Body of pancreas (tissue), 4 donors: ENCODE data around the gene DRC7. TPM values are rescaled to one million over a fixed set of nuclear protein-coding genes. Genes with fewer than 3 reads are reported as not detected.
A peak's percentile ranks its signal among the peaks of the same experiment; 100 is the strongest.
"Not testable (repeated sequence)": the region's sequence is repeated elsewhere in the genome, so short reads cannot be mapped to it uniquely, and the experiment has no call there.

ENCODE experiments used
- ATAC-seq: fragments of 150-250 bp; one replicate; pipeline ENCODE4 v1.9.1; 2016
- DNase-seq, 4 donors: peaks; one replicate each; pipeline ENCODE4 v3.0.0-alpha.2; 2019
- H3K27ac ChIP-seq, 4 donors: fragments of 200-600 bp; sonication (generic); 1 replicate in 3 of 4; 2 replicates in 1 of 4; pipeline versions ENCODE4 v1.5.1 to v1.6.1; 2016 to 2019; ENCODE audit warnings: mild to moderate bottlenecking in 1 of 4, mixed read lengths in 1 of 4, moderate library complexity in 1 of 4
- H3K27me3 ChIP-seq, 2 donors: fragments of 200-600 bp; sonication (generic); one replicate each; pipeline ENCODE4 v1.6.0; 2016; ENCODE audit warnings: mild to moderate bottlenecking in 1 of 2
- H3K36me3 ChIP-seq, 2 donors: fragments of 200-600 bp; sonication (generic); replicated peaks in 1 of 2; 2 replicates each; pipeline ENCODE4 v1.5.1; 2016; ENCODE audit warnings: low read depth in 2 of 2; ENCODE audit not compliant: insufficient read depth in 1 of 2
- H3K4me1 ChIP-seq: fragments of 200-600 bp; sonication (generic); one replicate; pipeline ENCODE4 v1.6.0; 2016
- H3K4me3 ChIP-seq, 2 donors: fragments of 200-600 bp; sonication (generic); 1 replicate in 1 of 2; 2 replicates in 1 of 2; pipeline ENCODE4 v1.5.1; 2016 to 2019
- H3K9me3 ChIP-seq, 3 donors: fragments of 200-600 bp; sonication (generic); 1 replicate in 2 of 3; 2 replicates in 1 of 3; pipeline ENCODE4 v1.5.1; 2016
- POLR2A ChIP-seq, 3 donors: fragments of 450-650 bp; IDR thresholded peaks; one replicate each; pipeline ENCODE4 v1.6.1; 2016; ENCODE audit warnings: antibody characterized with exemption in 3 of 3, mild to moderate bottlenecking in 2 of 3
- WGBS, 2 donors: methylation state at CpG; one replicate each; pipeline ENCODE4 v1.1.5; 2017; 5-methylcytosine and 5-hydroxymethylcytosine counted together
- intact Hi-C: fragments of 100-400 bp; cut with DNase I; formaldehyde crosslinking; loops from one replicate; pipeline ENCODE4 v1.15.1; 2023
- total RNA-seq, 2 donors: library from RNA; depleted of rRNA; stranded (reverse); fragments of >200 nt; gene quantifications; one replicate each; pipeline ENCODE4 v1.1.0, GENCODE V29; 2016
- TF ChIP-seq, protein P1 (sequence below), 7 experiments: fragments of 450-650 bp in 4 of 7; fragments of 200-600 bp in 3 of 7; sonication (generic) in 3 of 7; IDR thresholded peaks; one replicate each; pipeline ENCODE4 v1.5.1; 2016 to 2019; ENCODE audit warnings: antibody characterized with exemption in 7 of 7

The DRC7 gene
- total RNA-seq, 2 donors from 2014 or later, result 1.3 TPM; not detected in 1

DNA sequence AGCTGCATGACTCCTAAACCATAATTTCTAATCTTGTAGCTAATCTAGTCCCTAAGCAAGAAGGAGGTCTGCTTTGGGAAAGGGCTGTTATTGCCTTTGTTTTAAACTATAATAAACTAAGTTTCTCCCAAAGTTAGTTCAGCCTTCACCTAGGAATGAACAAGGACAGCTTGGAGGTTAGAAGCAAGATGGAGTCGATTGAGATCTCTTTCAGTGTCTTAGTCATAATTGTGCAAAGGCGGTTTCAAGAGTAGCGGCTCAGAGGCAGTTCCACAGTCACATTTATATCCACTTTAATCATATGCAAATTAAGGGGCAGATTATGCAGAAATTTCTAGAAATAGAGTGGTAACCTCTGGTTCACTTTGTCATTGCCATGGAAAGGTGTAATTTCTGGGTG is 17.4 kb downstream of the DRC7 start:
- TF ChIP-seq POLR2A (IDR thresholded peaks at IDR 0.05), result no peak
- TF ChIP-seq, protein P1, sequence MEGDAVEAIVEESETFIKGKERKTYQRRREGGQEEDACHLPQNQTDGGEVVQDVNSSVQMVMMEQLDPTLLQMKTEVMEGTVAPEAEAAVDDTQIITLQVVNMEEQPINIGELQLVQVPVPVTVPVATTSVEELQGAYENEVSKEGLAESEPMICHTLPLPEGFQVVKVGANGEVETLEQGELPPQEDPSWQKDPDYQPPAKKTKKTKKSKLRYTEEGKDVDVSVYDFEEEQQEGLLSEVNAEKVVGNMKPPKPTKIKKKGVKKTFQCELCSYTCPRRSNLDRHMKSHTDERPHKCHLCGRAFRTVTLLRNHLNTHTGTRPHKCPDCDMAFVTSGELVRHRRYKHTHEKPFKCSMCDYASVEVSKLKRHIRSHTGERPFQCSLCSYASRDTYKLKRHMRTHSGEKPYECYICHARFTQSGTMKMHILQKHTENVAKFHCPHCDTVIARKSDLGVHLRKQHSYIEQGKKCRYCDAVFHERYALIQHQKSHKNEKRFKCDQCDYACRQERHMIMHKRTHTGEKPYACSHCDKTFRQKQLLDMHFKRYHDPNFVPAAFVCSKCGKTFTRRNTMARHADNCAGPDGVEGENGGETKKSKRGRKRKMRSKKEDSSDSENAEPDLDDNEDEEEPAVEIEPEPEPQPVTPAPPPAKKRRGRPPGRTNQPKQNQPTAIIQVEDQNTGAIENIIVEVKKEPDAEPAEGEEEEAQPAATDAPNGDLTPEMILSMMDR (IDR thresholded peaks at IDR 0.05), result no peak
- H3K4me1 ChIP-seq, result no peaks in the 10 kb centered on the region
- DNase-seq, result no peak
- WGBS, 2 donors, result 93 to 97% methylated on average over 3 of the region's 3 CpGs
- H3K27me3 ChIP-seq, result no peaks in the 10 kb centered on the region
- ATAC-seq, result no peak
- intact Hi-C loops, result no loop called here
- H3K27ac ChIP-seq, result no peak overlapping the region
- H3K9me3 ChIP-seq, result no peaks in the 10 kb centered on the region
- no peaks in the 10 kb centered on the region for H3K36me3 ChIP-seq
- H3K4me3 ChIP-seq, result no peak overlapping the region

DNA sequence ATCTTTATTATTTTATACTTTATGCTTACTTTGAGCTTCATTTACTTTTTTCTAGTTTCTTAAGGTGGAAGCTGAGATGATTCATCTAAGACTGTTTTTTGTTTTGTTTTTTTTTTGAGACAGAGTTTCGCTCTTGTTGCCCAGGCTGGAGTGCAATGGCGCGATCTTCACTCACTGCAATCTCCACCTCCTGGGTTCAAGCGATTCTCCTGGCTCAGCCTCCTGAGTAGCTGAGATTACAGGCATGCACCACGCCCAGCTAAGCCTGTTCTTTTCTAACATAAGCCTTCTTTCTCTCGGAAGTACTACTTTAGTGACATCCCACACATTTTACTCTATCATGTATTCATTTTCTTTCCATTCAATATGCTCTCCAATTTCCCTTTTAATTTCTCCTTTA is 18.0 kb downstream of the DRC7 start:
- H3K36me3 ChIP-seq, H3K9me3 ChIP-seq, intact Hi-C loops, H3K27me3 ChIP-seq, ATAC-seq, DNase-seq, H3K4me1 ChIP-seq, H3K4me3 ChIP-seq, H3K27ac ChIP-seq: not testable (repeated sequence)
- WGBS, 2 donors, result 78 to 80% methylated on average over 6 of the region's 6 CpGs

DNA sequence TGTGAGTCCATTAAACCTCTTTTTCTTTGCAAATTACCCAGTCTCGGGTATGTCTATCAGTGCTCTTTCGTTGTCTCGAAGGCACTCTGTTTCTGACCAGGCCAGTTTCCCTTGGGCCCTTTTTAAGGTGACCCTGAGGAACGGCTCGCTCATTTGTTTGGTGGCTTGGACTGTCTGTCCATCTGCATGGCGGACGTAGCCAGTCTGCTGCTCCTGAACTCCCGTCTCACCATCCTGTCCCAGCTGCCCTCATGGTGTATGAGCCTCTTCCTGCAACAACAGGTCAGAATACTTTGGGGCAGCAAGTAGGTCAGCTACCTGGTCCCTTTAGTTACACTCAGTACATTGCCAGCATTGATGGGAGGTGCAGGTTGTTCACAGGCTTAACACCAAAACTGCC is 19.0 kb downstream of the DRC7 start:
- H3K4me1 ChIP-seq, result no peaks in the 10 kb centered on the region
- H3K9me3 ChIP-seq, result no peaks in the 10 kb centered on the region
- DNase-seq (no peak), ATAC-seq (no peak)
- H3K4me3 ChIP-seq, result no peak overlapping the region
- WGBS, 2 donors, result 86 to 93% methylated on average over 8 of the region's 8 CpGs
- intact Hi-C loops, result no loop called here
- no peaks in the 10 kb centered on the region for H3K27me3 ChIP-seq
- TF ChIP-seq, protein P1 (IDR thresholded peaks at IDR 0.05), result no peak
- no peak for TF ChIP-seq POLR2A (IDR thresholded peaks at IDR 0.05)
- no peaks in the 10 kb centered on the region for H3K36me3 ChIP-seq
- H3K27ac ChIP-seq, result no peak overlapping the region

DNA sequence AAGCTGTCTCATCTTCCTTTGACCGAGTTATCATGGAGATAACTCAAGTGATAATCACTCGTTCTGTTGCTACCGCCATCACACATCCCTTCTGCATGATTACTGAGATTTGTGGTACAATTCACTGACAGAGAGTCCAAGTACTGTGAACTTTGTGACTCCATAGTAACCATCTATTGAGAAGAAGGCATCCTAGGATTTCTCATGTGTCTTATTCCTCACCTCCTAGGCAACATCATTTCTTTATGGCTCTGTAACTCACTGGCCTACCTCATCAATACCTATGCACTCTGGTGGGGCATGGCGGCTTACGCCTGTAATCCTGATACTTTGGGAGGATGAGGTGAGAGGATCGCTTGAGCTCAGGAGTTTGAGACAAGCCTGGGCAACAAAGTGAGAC is 19.4 kb downstream of the DRC7 start:
- intact Hi-C loops, result no loop called here
- Histone ChIP-seq H3K27me3 (no peaks in the 10 kb centered on the region), H3K4me3 (no peak overlapping the region), H3K4me1 (no peaks in the 10 kb centered on the region), H3K9me3 (no peaks in the 10 kb centered on the region), H3K36me3 (no peaks in the 10 kb centered on the region), H3K27ac (no peak overlapping the region)
- DNase-seq, result no peak
- ATAC-seq, result no peak
- 84 to 93% methylated on average over 6 of the region's 6 CpGs for WGBS, 2 donors
- TF ChIP-seq, protein P1 (IDR thresholded peaks at IDR 0.05), result no peak
- no peak for TF ChIP-seq POLR2A (IDR thresholded peaks at IDR 0.05)

DNA sequence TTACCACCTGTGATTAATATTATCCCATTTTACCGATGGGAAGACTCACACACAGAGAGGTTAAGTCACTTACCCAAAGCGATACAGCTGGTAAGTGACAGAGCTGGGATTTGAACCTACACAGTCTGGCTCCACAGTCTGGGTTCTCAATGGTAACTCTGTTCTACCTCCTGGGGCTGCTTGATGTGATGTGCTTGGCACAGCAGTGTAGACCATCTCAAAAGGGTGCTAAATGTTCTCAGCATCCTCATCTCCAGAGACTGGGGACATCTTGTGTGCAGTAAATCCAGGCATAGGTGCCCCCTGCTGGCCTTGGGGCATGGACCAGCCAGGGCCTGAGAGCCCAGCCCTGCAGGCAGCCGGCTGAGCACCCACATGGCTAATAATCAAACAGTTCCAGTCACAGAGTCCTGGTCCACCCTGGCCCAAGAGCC is 25.6 kb downstream of the DRC7 start:
- Histone ChIP-seq H3K4me3 (no peak overlapping the region), H3K27ac (no peak overlapping the region), H3K9me3 (no peaks in the 10 kb centered on the region), H3K4me1 (no peaks in the 10 kb centered on the region), H3K27me3 (no peaks in the 10 kb centered on the region), H3K36me3 (no peaks in the 10 kb centered on the region)
- ATAC-seq (peak; percentile 97), DNase-seq (peak; percentile 83 to 89 (median 84))
- intact Hi-C loops, result no loop called here
- WGBS, 2 donors, result 48 to 49% methylated on average over 3 of the region's 3 CpGs
- TF ChIP-seq POLR2A (IDR thresholded peaks at IDR 0.05), result no peak
- TF ChIP-seq, protein P1 (IDR thresholded peaks at IDR 0.05), result peak; percentile 57 to 89 (median 84)
